Tibial nerve (tissue), 4 donors: Measurements from ENCODE around the gene DDX20. TPM values are rescaled to one million over a fixed set of nuclear protein-coding genes. Genes with fewer than 3 reads are reported as not detected.

Source experiments
- DNase-seq, 2 donors: peaks; one replicate each; pipeline ENCODE4 v3.0.0-alpha.2; 2019; ENCODE audit warnings: low spot score in 2 of 2
- H3K27ac ChIP-seq, 4 donors: fragments of 200-600 bp; sonication (generic) in 3 of 4; one replicate each; pipeline ENCODE4 v1.5.1; 2017 to 2019; ENCODE audit warnings: mild to moderate bottlenecking in 1 of 4
- H3K27me3 ChIP-seq, 2 donors: fragments of 200-600 bp; sonication (generic) in 1 of 2; one replicate each; pipeline versions ENCODE4 v1.5.1 to v1.6.0; 2017 to 2019
- H3K36me3 ChIP-seq, 3 donors: fragments of 200-600 bp; sonication (generic); one replicate each; pipeline ENCODE4 v1.5.1; 2018 to 2019
- H3K4me1 ChIP-seq, 4 donors: fragments of 200-600 bp; sonication (generic) in 3 of 4; one replicate each; pipeline ENCODE4 v1.5.1; 2017 to 2019
- H3K4me3 ChIP-seq, 4 donors: fragments of 200-600 bp; sonication (generic) in 3 of 4; one replicate each; pipeline ENCODE4 v1.5.1; 2017 to 2019; ENCODE audit warnings: mild to moderate bottlenecking in 1 of 4, moderate library complexity in 1 of 4
- H3K9me3 ChIP-seq, 4 donors: fragments of 200-600 bp; sonication (generic) in 3 of 4; one replicate each; pipeline ENCODE4 v1.5.1; 2017 to 2019
- CTCF ChIP-seq, 5 experiments: fragments of 200-600 bp in 3 of 5; fragments of 450-650 bp in 2 of 5; sonication (generic) in 3 of 5; IDR thresholded peaks; one replicate each; pipeline ENCODE4 v1.5.1; 2016 to 2019; ENCODE audit warnings: antibody characterized with exemption in 5 of 5, mild to moderate bottlenecking in 3 of 5, moderate library complexity in 2 of 5
- EP300 ChIP-seq, 2 donors: sonication (generic); formaldehyde crosslinking; IDR thresholded peaks; one replicate each; pipeline ENCODE4 v1.6.1; 2017; ENCODE audit warnings: antibody characterized with exemption in 2 of 2, mild to moderate bottlenecking in 1 of 2
- POLR2A ChIP-seq, 2 donors: fragments of 450-650 bp; IDR thresholded peaks; one replicate each; pipeline ENCODE4 v1.6.1; 2017; ENCODE audit warnings: antibody characterized with exemption in 2 of 2, mild to moderate bottlenecking in 2 of 2, moderate library complexity in 2 of 2
- WGBS, 2 donors: methylation state at CpG; one replicate each; pipeline ENCODE4 v1.1.5; 2018; 5-methylcytosine and 5-hydroxymethylcytosine counted together
- total RNA-seq, 4 donors: library from RNA; depleted of rRNA; stranded (reverse); fragments of >200 nt; gene quantifications; one replicate each; pipeline ENCODE4 v1.1.0, GENCODE V29; 2016

The DDX20 gene
- total RNA-seq, 4 donors from 2014 or later, result 30.8 to 40.5 (median 35.5) TPM

GRCh38 chr1:111729271-111729921, 26.3 kb upstream of the DDX20 start:
- TF ChIP-seq POLR2A (IDR thresholded peaks at IDR 0.05) (no peak), EP300 (IDR thresholded peaks at IDR 0.05) (no peak), CTCF (IDR thresholded peaks at IDR 0.05) (no peak)
- Histone ChIP-seq H3K27me3 (no peaks in the 10 kb centered on the region), H3K9me3 (no peaks in the 10 kb centered on the region), H3K4me1 (peaks cover 0 to 63% (median 35%) of the 10 kb centered on the region in 4 donors), H3K4me3 (no peak overlapping the region), H3K36me3 (peaks cover 0 to 15% (median 0%) of the 10 kb centered on the region in 3 donors), H3K27ac (peak overlapping the region in 3 of 4 donors; percentile 12 to 85 (median 77))
- WGBS, 2 donors, result 55 to 83% methylated on average over 4 to 8 of the region's 8 CpGs
- DNase-seq, result no peak

- H3K4me3 ChIP-seq, result no peak overlapping the region
- H3K4me1 ChIP-seq, result peaks cover 0 to 68% (median 38%) of the 10 kb centered on the region in 4 donors
- 57 to 73% methylated on average over 7 of the region's 7 CpGs for WGBS, 2 donors
- DNase-seq, result no peak
- H3K27me3 ChIP-seq, result no peaks in the 10 kb centered on the region
- H3K27ac ChIP-seq, result peak overlapping the region in 3 of 4 donors; percentile 20 to 85 (median 77)
- H3K9me3 ChIP-seq, result no peaks in the 10 kb centered on the region
- H3K36me3 ChIP-seq, result peaks cover 0 to 15% (median 0%) of the 10 kb centered on the region in 3 donors
- TF ChIP-seq POLR2A (IDR thresholded peaks at IDR 0.05), result no peak
- TF ChIP-seq CTCF (IDR thresholded peaks at IDR 0.05), result no peak
- no peak for TF ChIP-seq EP300 (IDR thresholded peaks at IDR 0.05)
Observed at GRCh38 chr1:111729946-111730681, 25.6 kb upstream of the DDX20 start.

GRCh38 chr1:111730706-111731105, 25.0 kb upstream of the DDX20 start:
- peak overlapping the region in 3 of 4 donors; percentile 20 to 85 (median 77) for H3K27ac ChIP-seq
- no peaks in the 10 kb centered on the region for H3K9me3 ChIP-seq
- TF ChIP-seq CTCF (IDR thresholded peaks at IDR 0.05) (no peak), POLR2A (IDR thresholded peaks at IDR 0.05) (no peak)
- H3K4me1 ChIP-seq, result peaks cover 0 to 70% (median 41%) of the 10 kb centered on the region in 4 donors
- DNase-seq, result no peak
- no peak overlapping the region for H3K4me3 ChIP-seq
- WGBS, 2 donors, result 54 to 58% methylated on average over 4 of the region's 4 CpGs
- H3K27me3 ChIP-seq, result no peaks in the 10 kb centered on the region
- peaks cover 0 to 15% (median 0%) of the 10 kb centered on the region in 3 donors for H3K36me3 ChIP-seq

- Histone ChIP-seq H3K36me3 (peaks cover 0 to 7% (median 0%) of the 10 kb centered on the region in 3 donors), H3K9me3 (no peaks in the 10 kb centered on the region), H3K4me1 (peaks cover 0 to 83% (median 50%) of the 10 kb centered on the region in 4 donors), H3K27me3 (no peaks in the 10 kb centered on the region), H3K27ac (peak overlapping the region in 3 of 4 donors; percentile 48 to 93 (median 85)), H3K4me3 (no peak overlapping the region)
- DNase-seq, result no peak
- TF ChIP-seq POLR2A (IDR thresholded peaks at IDR 0.05), result no peak
- no peak for TF ChIP-seq EP300 (IDR thresholded peaks at IDR 0.05)
- no peak for TF ChIP-seq CTCF (IDR thresholded peaks at IDR 0.05)
- WGBS, 2 donors, result 68 to 79% methylated on average over 6 of the region's 6 CpGs
Observed at GRCh38 chr1:111731956-111732355, 23.7 kb upstream of the DDX20 start.

GRCh38 chr1:111732718-111733117, 23.0 kb upstream of the DDX20 start:
- peaks cover 0 to 91% (median 57%) of the 10 kb centered on the region in 4 donors for H3K4me1 ChIP-seq
- no peaks in the 10 kb centered on the region for H3K27me3 ChIP-seq
- H3K27ac ChIP-seq, result peak overlapping the region in 3 of 4 donors; percentile 71 to 93 (median 85)
- H3K4me3 ChIP-seq, result no peak overlapping the region
- no peak for DNase-seq
- no peaks in the 10 kb centered on the region for H3K36me3 ChIP-seq
- TF ChIP-seq EP300 (IDR thresholded peaks at IDR 0.05) (no peak), CTCF (IDR thresholded peaks at IDR 0.05) (no peak), POLR2A (IDR thresholded peaks at IDR 0.05) (no peak)
- 91 to 94% methylated on average over 7 of the region's 7 CpGs for WGBS, 2 donors
- H3K9me3 ChIP-seq, result no peaks in the 10 kb centered on the region
